HepG2 (cell line): Measurements from ENCODE around the gene PPP1CC. TPM values are rescaled to one million over a fixed set of nuclear protein-coding genes. Genes with fewer than 3 reads are reported as not detected.

Source experiments
- ATAC-seq: fragments of 200-7000 bp; cut with Tn5 transposase; 3 replicates; pipeline ENCODE4 v1.9.1; 2020; ENCODE audit warnings: mild to moderate bottlenecking, moderate library complexity
- BruUV-seq: library from RNA; stranded (reverse); fragments of 400-500 nt; replicated peaks from 2 replicates; lab custom pipeline; 2021; lab: Mats Ljungman, UMichigan
- CTCF ChIA-PET: fragments of 300-600 bp; formaldehyde crosslinking; extraction: SDS; loops from one replicate; lab custom pipeline; 2021; ENCODE audit warnings: low total read pairs, inconsistent platforms, low intra/inter-chr PET ratio; lab: Yijun Ruan, JAX
- POLR2A ChIA-PET: fragments of 350-600 bp; sonication (Branson Sonifier 250); formaldehyde crosslinking; loops from one replicate; lab custom pipeline; 2020; ENCODE audit warnings: antibody characterized with exemption, inconsistent platforms; lab: Yijun Ruan, JAX
- DNase-seq: peaks from one replicate; pipeline ENCODE4 v3.0.0-alpha.2; 2015; ENCODE audit warnings: low spot score
- FAIRE-seq: peaks from 3 replicates; lab custom pipeline; 2011; peaks lifted over from hg19 to GRCh38; lab: Jason Lieb, UNC
- H2AFZ ChIP-seq: one replicate; pipeline ENCODE4 v1.6.1; 2011; ENCODE audit warnings: low read length, inconsistent platforms
- H3K27ac ChIP-seq: fragments of 300-600 bp; 3 replicates; pipeline ENCODE4 v1.8.0; 2011; ENCODE audit warnings: mixed run types, mild to moderate bottlenecking, mixed read lengths, low read length, inconsistent platforms; ENCODE audit not compliant: insufficient read depth; ENCODE audit errors: extremely low read length
- H3K27me3 ChIP-seq, 2 experiments: fragments of 200-600 bp in 1 of 2; 2 replicates in 1 of 2; 3 replicates in 1 of 2; pipeline versions ENCODE4 v1.6.0 to v1.8.0; 2011; ENCODE audit warnings: low read length in 2 of 2, mild to moderate bottlenecking in 2 of 2, moderate library complexity in 2 of 2, inconsistent platforms in 1 of 2; ENCODE audit not compliant: insufficient read depth in 2 of 2, control insufficient read depth in 1 of 2
- H3K36me3 ChIP-seq, 2 experiments: fragments of 200-600 bp in 1 of 2; replicated peaks in 1 of 2; 2 replicates in 1 of 2; 3 replicates in 1 of 2; pipeline versions ENCODE4 v1.5.1 to v1.8.0; 2011; ENCODE audit warnings: low read length in 2 of 2, inconsistent platforms in 1 of 2; ENCODE audit not compliant: insufficient read depth in 2 of 2, control insufficient read depth in 1 of 2
- H3K4me1 ChIP-seq: 2 replicates; pipeline ENCODE4 v1.5.1; 2012; ENCODE audit warnings: low read length, inconsistent platforms; ENCODE audit not compliant: insufficient read depth
- H3K4me2 ChIP-seq: 2 replicates; pipeline ENCODE4 v1.6.0; 2011; ENCODE audit warnings: low read depth, low read length, inconsistent platforms
- H3K4me3 ChIP-seq, 3 experiments: fragments of 200-600 bp in 1 of 3; sonication (generic), shearing (Covaris generic) in 1 of 3; replicated peaks in 1 of 3; 2 replicates each; pipeline ENCODE4 v1.5.1; 2011 to 2016; ENCODE audit warnings: low read length in 3 of 3, inconsistent platforms in 2 of 3, low read depth in 2 of 3, mild to moderate bottlenecking in 2 of 3, control low read depth in 1 of 3, mixed read lengths in 1 of 3; ENCODE audit not compliant: insufficient read depth in 1 of 3
- H3K79me2 ChIP-seq: one replicate; pipeline ENCODE4 v1.6.1; 2011; ENCODE audit warnings: low read length, inconsistent platforms; ENCODE audit not compliant: insufficient read depth
- H3K9ac ChIP-seq: 2 replicates; pipeline ENCODE4 v1.6.0; 2011; ENCODE audit warnings: mild to moderate bottlenecking, low read depth, low read length, inconsistent platforms; ENCODE audit not compliant: insufficient read depth
- H3K9me3 ChIP-seq: 2 replicates; pipeline ENCODE4 v1.5.1; 2012; ENCODE audit warnings: mild to moderate bottlenecking, low read length
- H4K20me1 ChIP-seq: 2 replicates; pipeline ENCODE4 v1.6.0; 2011; ENCODE audit warnings: inconsistent platforms, mild to moderate bottlenecking, low read length, moderate library complexity; ENCODE audit not compliant: insufficient read depth
- ATAD3A ChIP-seq: sonication (generic); formaldehyde crosslinking; IDR thresholded peaks from 2 replicates; pipeline ENCODE4 v1.4.0; 2020; ENCODE audit warnings: missing genetic modification reagents
- CREB1 ChIP-seq, 2 experiments: fragments of 450-650 bp in 1 of 2; IDR thresholded peaks; 2 replicates each; pipeline ENCODE4 v1.6.1; 2016 to 2017; ENCODE audit warnings: control low read depth in 1 of 2, mild to moderate bottlenecking in 1 of 2, missing compliant biosample characterization in 1 of 2, missing genetic modification characterization in 1 of 2
- DNMT1 ChIP-seq: sonication (generic); formaldehyde crosslinking; IDR thresholded peaks from 2 replicates; pipeline ENCODE4 v1.5.1; 2020; ENCODE audit warnings: mild to moderate bottlenecking, missing genetic modification reagents
- FOSL2 ChIP-seq: sonication (generic); formaldehyde crosslinking; IDR thresholded peaks from 2 replicates; pipeline ENCODE4 v1.4.0; 2020; ENCODE audit warnings: missing genetic modification reagents
- HOXA3 ChIP-seq: sonication (generic); formaldehyde crosslinking; IDR thresholded peaks from 2 replicates; pipeline ENCODE4 v1.5.0; 2020; ENCODE audit warnings: missing genetic modification reagents
- SAP130 ChIP-seq: IDR thresholded peaks from 2 replicates; pipeline ENCODE4 v1.6.1; 2016; ENCODE audit warnings: low read depth
- SMARCC2 ChIP-seq: fragments of 450-650 bp; IDR thresholded peaks from 2 replicates; pipeline ENCODE4 v1.6.1; 2017; ENCODE audit warnings: antibody characterized with exemption, mild to moderate bottlenecking
- SOX13 ChIP-seq, 3 experiments: fragments of 450-650 bp in 1 of 3; sonication (generic) in 1 of 3; formaldehyde crosslinking in 1 of 3; IDR thresholded peaks in 2 of 3; conservative IDR thresholded peaks in 1 of 3; 2 replicates each; pipeline versions ENCODE4 v1.5.0 to v1.6.1; 2016 to 2020; ENCODE audit warnings: antibody characterized with exemption in 1 of 3, mild to moderate bottlenecking in 1 of 3, missing compliant biosample characterization in 1 of 3, missing genetic modification reagents in 1 of 3, moderate library complexity in 1 of 3
- SRSF4 ChIP-seq: fragments of 200-400 bp; formaldehyde crosslinking; IDR thresholded peaks from one replicate; pipeline ENCODE4 v1.6.1; 2018; ENCODE audit warnings: mild to moderate bottlenecking, low read depth, low read length, moderate library complexity; ENCODE audit not compliant: poor library complexity, severe bottlenecking
- TARDBP ChIP-seq: sonication (generic); formaldehyde crosslinking; IDR thresholded peaks from 2 replicates; pipeline ENCODE4 v1.8.0; 2022; ENCODE audit warnings: mild to moderate bottlenecking, missing genetic modification reagents
- ZNF546 ChIP-seq: sonication (generic); formaldehyde crosslinking; conservative IDR thresholded peaks from 2 replicates; pipeline ENCODE4 v1.8.1; 2023; ENCODE audit warnings: mild to moderate bottlenecking, missing genetic modification reagents
- ZNF562 ChIP-seq: sonication (generic); formaldehyde crosslinking; IDR thresholded peaks from 2 replicates; pipeline ENCODE4 v1.8.0; 2022; ENCODE audit warnings: missing genetic modification reagents, borderline replicate concordance
- ZNF644 ChIP-seq: IDR thresholded peaks from 2 replicates; pipeline ENCODE4 v1.6.1; 2016; ENCODE audit warnings: low read depth
- WGBS: methylation state at CpG from one replicate; pipeline ENCODE4 v1.1.6; 2017; ENCODE audit warnings: low lambda C conversion rate; 5-methylcytosine and 5-hydroxymethylcytosine counted together
- in situ Hi-C: cut with HindIII; loops from 2 replicates; pipeline ENCODE4 v1.10.0; 2017; ENCODE audit warnings: low pct_unique_long_range_greater_than_20kb; ENCODE audit not compliant: extremely low pct_ligation_motif_present
- intact Hi-C: fragments of 100-400 bp; cut with micrococcal nuclease; formaldehyde crosslinking; loops from one replicate; pipeline ENCODE4 v1.10.0; 2022; ENCODE audit not compliant: unreplicated experiment
- polyA plus RNA-seq, 8 experiments: library from polyadenylated mRNA; depleted of rRNA in 3 of 8; stranded (reverse) in 7 of 8; unstranded in 1 of 8; fragments of >200 nt; fragmentation: Illumina TruSeq in 4 of 8; extraction: Trizol in 4 of 8; gene quantifications; 2 replicates each; pipeline versions ENCODE4 v1.2.1 to v1.2.3, GENCODE V29; 2011 to 2016; ENCODE audit warnings: low read depth in 4 of 8, missing spikeins in 1 of 8, mixed read lengths in 1 of 8; ENCODE audit not compliant: insufficient read depth in 1 of 8
- total RNA-seq, 5 experiments: library from RNA; depleted of rRNA; stranded (reverse); fragments of >200 nt; fragmentation: Illumina TruSeq; extraction: Trizol; gene quantifications; 2 replicates each; pipeline ENCODE4 v1.2.3, GENCODE V29; 2016; ENCODE audit warnings: low read depth in 1 of 5
- TF ChIP-seq, protein P1 (sequence below): sonication (generic); formaldehyde crosslinking; IDR thresholded peaks from 2 replicates; pipeline ENCODE4 v1.5.0; 2020; ENCODE audit warnings: missing genetic modification reagents
- TF ChIP-seq, protein P2 (sequence below): sonication (generic); formaldehyde crosslinking; IDR thresholded peaks from 2 replicates; pipeline ENCODE4 v1.5.0; 2020; ENCODE audit warnings: missing genetic modification reagents
- TF ChIP-seq, protein P3 (sequence below): sonication (generic); formaldehyde crosslinking; IDR thresholded peaks from 2 replicates; pipeline ENCODE4 v1.9.0; 2022; ENCODE audit warnings: low read depth, missing genetic modification reagents
- TF ChIP-seq, protein P4 (sequence below): sonication (generic); formaldehyde crosslinking; IDR thresholded peaks from 2 replicates; pipeline ENCODE4 v1.5.1; 2020; ENCODE audit warnings: mild to moderate bottlenecking, missing genetic modification reagents, moderate library complexity

Gene PPP1CC
- total and polyA plus RNA-seq, 2 of the 13 experiments (the other 11 are each of a cell fraction or from before 2014, with no cell fraction given) = 178 to 187 TPM

DNA sequence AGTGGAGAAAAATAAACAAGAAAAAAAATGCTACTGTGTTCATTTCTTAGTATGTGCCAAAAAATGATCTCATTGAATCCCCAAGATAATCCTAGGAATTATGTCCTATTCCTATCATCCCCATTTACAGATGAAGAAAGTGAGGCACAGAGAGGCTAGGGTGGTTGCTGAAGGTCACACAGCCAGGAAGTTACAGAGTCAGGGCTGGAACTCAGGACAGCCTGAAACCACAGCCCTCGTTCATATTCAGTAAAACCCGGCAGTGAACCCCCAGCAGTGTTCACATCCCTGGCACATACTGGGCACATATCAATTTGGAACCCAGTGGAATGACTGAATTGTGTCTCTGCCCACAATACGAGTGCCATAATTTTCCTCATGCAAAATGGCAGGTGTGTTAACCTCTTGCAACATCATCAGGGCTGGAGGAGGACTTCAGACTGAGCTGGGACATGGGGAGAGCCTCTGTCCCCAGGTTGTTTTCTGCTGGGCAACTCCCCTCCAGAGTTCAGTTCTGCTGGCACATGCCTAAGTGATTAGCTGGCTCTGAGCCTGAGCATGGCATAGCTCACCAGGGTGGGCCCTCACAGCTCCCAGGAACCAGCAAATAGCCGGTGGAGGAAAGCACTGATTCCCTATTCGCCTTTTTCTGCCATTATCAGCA, 2.0 kb upstream of the PPP1CC start (continued):
- TF ChIP-seq ZNF644 (peak; percentile 72), SAP130 (CRISPR knock-in tag) (no peak)
- TF ChIP-seq, all 625 proteins: peak for 16

DNA sequence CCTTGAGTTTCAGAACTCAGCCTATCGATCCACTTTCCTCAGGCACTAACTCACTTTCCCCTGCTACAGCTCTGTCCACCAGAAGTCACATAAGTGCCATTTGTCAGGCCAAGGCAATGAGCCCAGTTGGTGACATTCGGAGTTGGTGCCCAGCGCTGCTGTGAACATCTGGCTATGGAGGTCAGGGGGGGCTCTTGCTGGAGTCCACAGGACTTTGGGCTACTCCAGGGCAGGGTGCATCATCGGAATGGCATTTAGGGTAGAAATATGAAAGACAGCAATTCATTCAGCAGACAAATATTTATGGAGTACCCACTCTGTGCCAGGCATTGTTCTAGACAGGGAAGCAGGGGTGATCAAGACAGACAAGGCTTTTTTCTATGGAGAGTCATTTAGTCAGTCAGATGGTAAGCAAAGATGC, 1.5 kb upstream of the PPP1CC start:
- FAIRE-seq = no peak
- TF ChIP-seq SOX13 (IDR thresholded peaks at IDR 0.05) = no peak
- TF ChIP-seq SOX13 (CRISPR knock-in tag; conservative IDR thresholded peaks at IDR 0.05 in 1 of 2, IDR thresholded peaks at IDR 0.05 in 1 of 2) = peak in 1 of 2 experiments; percentile 39; a peak in 2 of 4 replicates
- TF ChIP-seq DNMT1 (CRISPR knock-in tag) = no peak
- TF ChIP-seq, protein P1, sequence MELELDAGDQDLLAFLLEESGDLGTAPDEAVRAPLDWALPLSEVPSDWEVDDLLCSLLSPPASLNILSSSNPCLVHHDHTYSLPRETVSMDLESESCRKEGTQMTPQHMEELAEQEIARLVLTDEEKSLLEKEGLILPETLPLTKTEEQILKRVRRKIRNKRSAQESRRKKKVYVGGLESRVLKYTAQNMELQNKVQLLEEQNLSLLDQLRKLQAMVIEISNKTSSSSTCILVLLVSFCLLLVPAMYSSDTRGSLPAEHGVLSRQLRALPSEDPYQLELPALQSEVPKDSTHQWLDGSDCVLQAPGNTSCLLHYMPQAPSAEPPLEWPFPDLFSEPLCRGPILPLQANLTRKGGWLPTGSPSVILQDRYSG (CRISPR knock-in tag) = no peak
- TF ChIP-seq SMARCC2 = no peak
- TF ChIP-seq, protein P2, sequence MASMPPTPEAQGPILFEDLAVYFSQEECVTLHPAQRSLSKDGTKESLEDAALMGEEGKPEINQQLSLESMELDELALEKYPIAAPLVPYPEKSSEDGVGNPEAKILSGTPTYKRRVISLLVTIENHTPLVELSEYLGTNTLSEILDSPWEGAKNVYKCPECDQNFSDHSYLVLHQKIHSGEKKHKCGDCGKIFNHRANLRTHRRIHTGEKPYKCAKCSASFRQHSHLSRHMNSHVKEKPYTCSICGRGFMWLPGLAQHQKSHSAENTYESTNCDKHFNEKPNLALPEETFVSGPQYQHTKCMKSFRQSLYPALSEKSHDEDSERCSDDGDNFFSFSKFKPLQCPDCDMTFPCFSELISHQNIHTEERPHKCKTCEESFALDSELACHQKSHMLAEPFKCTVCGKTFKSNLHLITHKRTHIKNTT = no peak
- TF ChIP-seq ATAD3A (CRISPR knock-in tag) = no peak
- TF ChIP-seq ZNF546 (CRISPR knock-in tag) = no peak
- TF ChIP-seq FOSL2 (CRISPR knock-in tag) = peak; percentile 72
- TF ChIP-seq, protein P3, sequence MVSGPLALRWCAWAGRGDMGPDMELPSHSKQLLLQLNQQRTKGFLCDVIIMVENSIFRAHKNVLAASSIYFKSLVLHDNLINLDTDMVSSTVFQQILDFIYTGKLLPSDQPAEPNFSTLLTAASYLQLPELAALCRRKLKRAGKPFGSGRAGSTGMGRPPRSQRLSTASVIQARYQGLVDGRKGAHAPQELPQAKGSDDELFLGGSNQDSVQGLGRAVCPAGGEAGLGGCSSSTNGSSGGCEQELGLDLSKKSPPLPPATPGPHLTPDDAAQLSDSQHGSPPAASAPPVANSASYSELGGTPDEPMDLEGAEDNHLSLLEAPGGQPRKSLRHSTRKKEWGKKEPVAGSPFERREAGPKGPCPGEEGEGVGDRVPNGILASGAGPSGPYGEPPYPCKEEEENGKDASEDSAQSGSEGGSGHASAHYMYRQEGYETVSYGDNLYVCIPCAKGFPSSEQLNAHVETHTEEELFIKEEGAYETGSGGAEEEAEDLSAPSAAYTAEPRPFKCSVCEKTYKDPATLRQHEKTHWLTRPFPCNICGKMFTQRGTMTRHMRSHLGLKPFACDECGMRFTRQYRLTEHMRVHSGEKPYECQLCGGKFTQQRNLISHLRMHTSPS = peak; percentile 73; the same call in 1 of the 2 replicates
- no peak for TF ChIP-seq SRSF4
- TF ChIP-seq, protein P4, sequence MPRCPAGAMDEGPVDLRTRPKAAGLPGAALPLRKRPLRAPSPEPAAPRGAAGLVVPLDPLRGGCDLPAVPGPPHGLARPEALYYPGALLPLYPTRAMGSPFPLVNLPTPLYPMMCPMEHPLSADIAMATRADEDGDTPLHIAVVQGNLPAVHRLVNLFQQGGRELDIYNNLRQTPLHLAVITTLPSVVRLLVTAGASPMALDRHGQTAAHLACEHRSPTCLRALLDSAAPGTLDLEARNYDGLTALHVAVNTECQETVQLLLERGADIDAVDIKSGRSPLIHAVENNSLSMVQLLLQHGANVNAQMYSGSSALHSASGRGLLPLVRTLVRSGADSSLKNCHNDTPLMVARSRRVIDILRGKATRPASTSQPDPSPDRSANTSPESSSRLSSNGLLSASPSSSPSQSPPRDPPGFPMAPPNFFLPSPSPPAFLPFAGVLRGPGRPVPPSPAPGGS (CRISPR knock-in tag) = no peak
- no peak for TF ChIP-seq CREB1 (IDR thresholded peaks at IDR 0.05)
- TF ChIP-seq CREB1 (CRISPR knock-in tag; IDR thresholded peaks at IDR 0.05) = peak; percentile 22; the same call in 1 of the 2 replicates
- TF ChIP-seq HOXA3 = 0 out of 2 replicates have a peak, but pooled peaks have one; percentile 24
- 0 out of 2 replicates have a peak, but pooled peaks have one; percentile 8 for TF ChIP-seq TARDBP
- TF ChIP-seq ZNF562 (CRISPR knock-in tag) = no peak

More for the DNA sequence above, 1.5 kb upstream of the PPP1CC start:
- peaks cover 33% of the 10 kb centered on the region for H3K79me2 ChIP-seq
- peaks cover 42% of the 10 kb centered on the region for H3K4me1 ChIP-seq
- intact Hi-C loops (loop anchor here (5.0 kb wide), 1 partner anchor 83 kb away; no protein-coding TSS in a partner anchor), in situ Hi-C loops (loop anchor here (5.0 kb wide), 1 partner anchor 83 kb away; no protein-coding TSS in a partner anchor)
- DNase-seq (peak; percentile 69), ATAC-seq (peak; percentile 28)
- peaks cover 0 to 3% of the 10 kb centered on the region in 2 experiments; a peak in 2 of 5 replicates for H3K27me3 ChIP-seq
- CTCF ChIA-PET = no interaction called here
- H3K27ac ChIP-seq = no peak overlapping the region
- peak overlapping the region; percentile 62 to 79 (median 72); a peak in 5 of 6 replicates for H3K4me3 ChIP-seq
- POLR2A ChIA-PET = no interaction called here
- H3K9ac ChIP-seq = peak overlapping the region; percentile 70
- WGBS = 12% methylated on average over 4 of the region's 4 CpGs
- H4K20me1 ChIP-seq = peaks cover 30% of the 10 kb centered on the region
- H3K9me3 ChIP-seq = no peaks in the 10 kb centered on the region
- no TSS peak for BruUV-seq
- H3K36me3 ChIP-seq = no peaks in the 10 kb centered on the region
- no peak overlapping the region for H2AFZ ChIP-seq
- H3K4me2 ChIP-seq = peak overlapping the region; percentile 93
